HG02610 (cell line): ENCODE results near the gene RPA1.
"Not testable (repeated sequence)": the region's sequence is repeated elsewhere in the genome, so short reads cannot be mapped to it uniquely, and the experiment has no call there.

ENCODE experiments used
- ATAC-seq: cut with Tn5 transposase; IDR thresholded peaks from one replicate; pipeline ENCODE4 v1.9.1; 2021; ENCODE audit warnings: mild to moderate bottlenecking, moderate library complexity; ENCODE audit not compliant: unreplicated experiment

RPA1 gene

GRCh38 chr17:1873418-1873817 is 43.6 kb downstream of the RPA1 start:
- ATAC-seq = no peak

GRCh38 chr17:1875597-1875996 is 45.8 kb downstream of the RPA1 start:
- no peak for ATAC-seq

- no peak for ATAC-seq
Observed at GRCh38 chr17:1878419-1879121, 48.8 kb downstream of the RPA1 start.

- ATAC-seq = no peak
Observed at GRCh38 chr17:1880851-1881630, 51.2 kb downstream of the RPA1 start.

GRCh38 chr17:1882836-1883235 is 53.0 kb downstream of the RPA1 start:
- no peak for ATAC-seq

- ATAC-seq = no peak
Observed at GRCh38 chr17:1883536-1883935, 53.7 kb downstream of the RPA1 start.

- ATAC-seq = no peak
Observed at GRCh38 chr17:1888741-1889140, 58.9 kb downstream of the RPA1 start.

GRCh38 chr17:1890758-1891450 is 61.1 kb downstream of the RPA1 start:
- no peak for ATAC-seq

GRCh38 chr17:1894753-1895339 is 65.0 kb downstream of the RPA1 start:
- no peak for ATAC-seq

- ATAC-seq = not testable (repeated sequence)
Observed at GRCh38 chr17:1895479-1895878, 65.7 kb downstream of the RPA1 start.

GRCh38 chr17:1896243-1897104 is 66.7 kb downstream of the RPA1 start:
- no peak for ATAC-seq

GRCh38 chr17:1897105-1897656 is 67.4 kb downstream of the RPA1 start:
- ATAC-seq = no peak

GRCh38 chr17:1898332-1898731 is 68.5 kb downstream of the RPA1 start:
- ATAC-seq = no peak

GRCh38 chr17:1898872-1899271 is 69.1 kb downstream of the RPA1 start:
- ATAC-seq = no peak

GRCh38 chr17:1899403-1900000 is 69.7 kb downstream of the RPA1 start:
- no peak for ATAC-seq

GRCh38 chr17:1904273-1905182 is 74.7 kb downstream of the RPA1 start:
- ATAC-seq = no peak

- ATAC-seq = no peak
Observed at GRCh38 chr17:1905190-1905913, 75.5 kb downstream of the RPA1 start.

GRCh38 chr17:1906662-1907101 is 76.9 kb downstream of the RPA1 start:
- no peak for ATAC-seq
